Right atrium auricular region (tissue), 2 donors: ENCODE measurements around the gene MAN2A2. TPM values are rescaled to one million over a fixed set of nuclear protein-coding genes. Genes with fewer than 3 reads are reported as not detected.

ENCODE experiments used
- DNase-seq: peaks from one replicate; pipeline ENCODE4 v3.0.0-alpha.2; 2019; ENCODE audit warnings: low spot score
- H3K27ac ChIP-seq, 2 donors: fragments of 200-600 bp; sonication (generic); 1 replicate in 1 of 2; 2 replicates in 1 of 2; pipeline ENCODE4 v1.5.1; 2016 to 2019
- H3K27me3 ChIP-seq, 2 donors: fragments of 200-600 bp; sonication (generic); one replicate each; pipeline versions ENCODE4 v1.5.1 to v1.6.0; 2017 to 2019
- H3K36me3 ChIP-seq: fragments of 200-600 bp; sonication (generic); one replicate; pipeline ENCODE4 v1.5.1; 2016
- H3K4me1 ChIP-seq, 2 donors: fragments of 200-600 bp; sonication (generic); one replicate each; pipeline versions ENCODE4 v1.5.1 to v1.6.0; 2017 to 2019
- H3K4me3 ChIP-seq, 2 donors: fragments of 200-600 bp; sonication (generic); 1 replicate in 1 of 2; 2 replicates in 1 of 2; pipeline ENCODE4 v1.5.1; 2017 to 2019; ENCODE audit warnings: mild to moderate bottlenecking in 1 of 2, moderate library complexity in 1 of 2
- H3K9me3 ChIP-seq, 2 donors: fragments of 200-600 bp; sonication (generic); one replicate each; pipeline ENCODE4 v1.5.1; 2019
- total RNA-seq, 2 donors: library from RNA; depleted of rRNA; stranded (reverse); fragments of >200 nt; gene quantifications; one replicate each; pipeline ENCODE4 v1.1.0, GENCODE V29; 2016
- TF ChIP-seq, protein P1 (sequence below), 2 donors: fragments of 200-600 bp; sonication (generic); IDR thresholded peaks; one replicate each; pipeline ENCODE4 v1.5.1; 2019; ENCODE audit warnings: antibody characterized with exemption in 2 of 2

Gene MAN2A2
- total RNA-seq, 2 donors from 2014 or later = 41.7 to 42.3 TPM

DNA sequence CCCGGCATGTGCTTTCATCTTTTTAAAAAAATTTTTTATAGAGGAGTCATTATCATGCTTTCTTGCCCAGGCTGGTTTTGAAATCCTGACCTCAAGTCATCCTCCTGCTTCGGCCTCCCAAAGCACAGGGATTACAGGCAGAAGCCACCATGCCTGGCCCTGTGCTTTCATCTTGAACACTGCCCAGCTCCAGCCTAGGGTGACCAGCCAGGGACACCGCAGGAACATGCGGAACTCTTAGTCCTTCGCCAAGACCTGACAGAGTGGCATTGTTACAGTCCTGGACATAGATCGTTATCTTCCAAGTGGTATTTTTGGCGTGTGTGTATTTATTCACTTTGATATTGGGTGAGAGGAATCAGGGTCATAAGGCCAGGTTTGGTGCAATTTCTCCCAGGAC, 42.7 kb upstream of the MAN2A2 start:
- Histone ChIP-seq H3K4me3 (no peak overlapping the region), H3K27me3 (no peaks in the 10 kb centered on the region), H3K9me3 (no peaks in the 10 kb centered on the region), H3K27ac (no peak overlapping the region), H3K36me3 (no peaks in the 10 kb centered on the region), H3K4me1 (peaks cover 0 to 28% of the 10 kb centered on the region in 2 donors)
- DNase-seq = peak; percentile 54
- TF ChIP-seq, protein P1, sequence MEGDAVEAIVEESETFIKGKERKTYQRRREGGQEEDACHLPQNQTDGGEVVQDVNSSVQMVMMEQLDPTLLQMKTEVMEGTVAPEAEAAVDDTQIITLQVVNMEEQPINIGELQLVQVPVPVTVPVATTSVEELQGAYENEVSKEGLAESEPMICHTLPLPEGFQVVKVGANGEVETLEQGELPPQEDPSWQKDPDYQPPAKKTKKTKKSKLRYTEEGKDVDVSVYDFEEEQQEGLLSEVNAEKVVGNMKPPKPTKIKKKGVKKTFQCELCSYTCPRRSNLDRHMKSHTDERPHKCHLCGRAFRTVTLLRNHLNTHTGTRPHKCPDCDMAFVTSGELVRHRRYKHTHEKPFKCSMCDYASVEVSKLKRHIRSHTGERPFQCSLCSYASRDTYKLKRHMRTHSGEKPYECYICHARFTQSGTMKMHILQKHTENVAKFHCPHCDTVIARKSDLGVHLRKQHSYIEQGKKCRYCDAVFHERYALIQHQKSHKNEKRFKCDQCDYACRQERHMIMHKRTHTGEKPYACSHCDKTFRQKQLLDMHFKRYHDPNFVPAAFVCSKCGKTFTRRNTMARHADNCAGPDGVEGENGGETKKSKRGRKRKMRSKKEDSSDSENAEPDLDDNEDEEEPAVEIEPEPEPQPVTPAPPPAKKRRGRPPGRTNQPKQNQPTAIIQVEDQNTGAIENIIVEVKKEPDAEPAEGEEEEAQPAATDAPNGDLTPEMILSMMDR (IDR thresholded peaks at IDR 0.05) = no peak

DNA sequence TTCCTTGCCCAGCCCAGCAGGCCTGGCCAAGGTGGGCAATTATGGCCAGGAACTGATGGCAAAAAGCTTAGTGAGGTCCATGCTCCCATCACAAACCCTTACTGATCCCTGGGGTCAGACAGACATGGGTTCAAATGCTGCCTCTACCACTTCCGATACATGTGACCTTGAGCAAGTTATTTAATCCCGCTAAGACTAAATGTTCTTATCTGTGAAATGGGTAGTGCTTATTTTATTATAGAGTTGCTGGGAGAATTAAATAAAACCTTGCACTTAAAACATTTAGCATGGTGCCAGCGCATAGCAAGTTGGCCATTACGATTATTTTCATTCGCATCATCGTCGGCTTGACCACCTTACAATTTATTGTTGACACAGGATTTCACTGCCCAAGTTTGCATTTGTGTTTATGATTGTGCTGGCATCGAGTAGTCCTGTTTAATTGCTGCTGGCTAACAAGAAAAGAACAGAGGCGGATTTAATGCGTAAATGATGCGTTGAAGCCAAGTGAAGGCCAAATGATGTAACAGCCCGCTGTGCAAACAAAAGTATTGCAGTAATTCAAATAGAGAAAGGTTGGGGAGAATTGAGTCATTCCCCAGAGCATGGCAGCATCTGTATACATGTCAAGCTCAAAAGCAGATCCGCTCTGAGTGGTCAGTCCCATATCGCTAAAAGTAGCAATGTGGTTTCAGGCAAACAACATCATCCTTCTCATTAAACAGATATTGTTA, 42.0 kb upstream of the MAN2A2 start:
- no peaks in the 10 kb centered on the region for H3K27me3 ChIP-seq
- TF ChIP-seq, protein P1 (IDR thresholded peaks at IDR 0.05) = no peak
- DNase-seq = no peak
- no peak overlapping the region for H3K27ac ChIP-seq
- H3K4me3 ChIP-seq = no peak overlapping the region
- H3K9me3 ChIP-seq = no peaks in the 10 kb centered on the region
- H3K4me1 ChIP-seq = peaks cover 0 to 28% of the 10 kb centered on the region in 2 donors
- H3K36me3 ChIP-seq = no peaks in the 10 kb centered on the region

DNA sequence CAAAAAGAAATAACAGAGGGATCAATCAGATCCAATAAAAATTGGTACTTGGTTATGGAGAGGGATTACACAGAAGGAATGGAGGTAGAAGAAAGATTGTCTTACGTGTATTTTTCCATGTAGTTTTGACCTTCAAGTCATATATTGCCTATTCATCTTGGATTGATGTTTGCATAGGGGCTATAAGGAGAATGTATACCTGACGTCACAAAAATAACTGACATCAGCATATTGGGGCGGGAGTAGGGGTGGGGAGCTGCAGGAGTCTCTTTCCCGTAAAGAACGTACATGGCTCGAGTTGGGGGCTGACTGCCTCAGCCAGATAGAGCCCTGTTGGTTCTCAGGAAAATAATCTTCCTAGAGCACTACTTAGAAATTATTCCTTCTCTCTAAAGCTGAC, 40.6 kb upstream of the MAN2A2 start:
- peaks cover 0 to 28% of the 10 kb centered on the region in 2 donors for H3K4me1 ChIP-seq
- H3K36me3 ChIP-seq = no peaks in the 10 kb centered on the region
- no peaks in the 10 kb centered on the region for H3K27me3 ChIP-seq
- no peaks in the 10 kb centered on the region for H3K9me3 ChIP-seq
- no peak overlapping the region for H3K4me3 ChIP-seq
- TF ChIP-seq, protein P1 (IDR thresholded peaks at IDR 0.05) = no peak
- peak overlapping the region in 1 of 2 donors; percentile 62 for H3K27ac ChIP-seq
- DNase-seq = no peak

DNA sequence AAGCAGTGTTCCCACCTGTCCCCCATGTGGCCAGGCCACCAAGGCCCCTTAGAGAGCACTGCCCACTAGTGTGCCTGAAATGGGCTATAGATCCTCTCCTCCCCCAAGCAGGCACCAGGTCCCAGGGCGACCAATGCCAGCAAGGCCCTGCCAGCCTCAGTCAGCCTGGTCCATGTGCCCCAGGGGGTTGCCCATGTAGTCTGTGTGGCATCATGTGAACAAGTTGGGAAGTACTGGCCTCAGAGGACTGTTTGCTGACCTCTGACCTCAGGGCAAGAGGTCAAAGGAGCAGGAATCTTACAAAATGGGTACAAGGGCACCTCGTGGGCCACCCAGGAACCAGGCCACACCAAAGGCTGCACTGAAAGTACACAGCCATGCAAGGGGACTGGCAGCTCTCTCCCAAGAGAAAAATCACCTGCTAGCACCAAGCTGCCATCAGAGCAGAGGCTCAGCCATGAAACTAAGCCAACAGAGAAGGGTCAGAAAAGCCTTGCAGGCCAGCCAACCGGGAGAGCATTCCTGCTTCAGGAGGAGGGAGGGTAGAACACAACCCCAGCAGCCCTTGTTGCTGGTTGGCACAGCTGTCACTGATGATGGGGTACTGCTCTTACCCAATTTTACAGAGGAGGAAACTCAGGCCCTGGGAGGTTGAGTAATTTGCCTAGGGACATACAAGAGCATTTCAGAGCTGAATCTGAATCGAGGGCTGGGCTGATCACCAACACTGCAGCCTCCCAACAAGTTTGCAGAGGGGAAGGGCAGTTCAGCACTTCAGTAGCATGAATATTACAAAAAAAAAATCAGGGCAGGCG, 39.9 kb upstream of the MAN2A2 start:
- Histone ChIP-seq H3K9me3 (no peaks in the 10 kb centered on the region), H3K4me1 (peaks cover 0 to 31% of the 10 kb centered on the region in 2 donors), H3K36me3 (no peaks in the 10 kb centered on the region), H3K27me3 (no peaks in the 10 kb centered on the region), H3K4me3 (no peak overlapping the region), H3K27ac (peak overlapping the region; percentile 39 to 62)
- peak; percentile 73 for DNase-seq
- TF ChIP-seq, protein P1 (IDR thresholded peaks at IDR 0.05) = no peak

DNA sequence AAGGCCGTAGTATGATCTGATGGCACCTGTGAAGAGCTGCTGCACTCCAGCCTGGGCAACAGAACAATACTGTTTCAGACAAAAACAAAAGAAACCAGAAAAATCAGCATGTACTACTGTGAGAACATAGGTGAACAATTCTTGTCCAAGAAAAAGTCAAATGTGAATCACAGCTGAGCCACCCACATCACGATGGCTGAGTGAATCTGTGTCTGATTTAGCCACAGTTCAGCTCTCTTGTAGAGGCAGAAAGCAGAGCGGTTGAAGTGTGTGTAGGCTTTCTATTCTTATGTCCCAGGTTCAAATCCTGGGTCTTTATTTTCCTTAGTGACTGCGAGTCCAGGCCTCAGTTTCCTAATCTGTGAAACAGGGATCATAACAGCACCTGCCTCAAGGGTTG, 39.1 kb upstream of the MAN2A2 start:
- H3K4me3 ChIP-seq = no peak overlapping the region
- TF ChIP-seq, protein P1 (IDR thresholded peaks at IDR 0.05) = no peak
- peaks cover 0 to 39% of the 10 kb centered on the region in 2 donors for H3K4me1 ChIP-seq
- DNase-seq = no peak
- H3K27me3 ChIP-seq = no peaks in the 10 kb centered on the region
- peak overlapping the region; percentile 7 to 39 for H3K27ac ChIP-seq
- no peaks in the 10 kb centered on the region for H3K36me3 ChIP-seq
- no peaks in the 10 kb centered on the region for H3K9me3 ChIP-seq
